ENCODE results near the gene ADCY9.
"Not testable (repeated sequence)": the region's sequence is repeated elsewhere in the genome, so short reads cannot be mapped to it uniquely, and the experiment has no call there.

The ADCY9 gene

GRCh38 chr16:3954411-3954921 is 161.8 kb downstream of the ADCY9 start:
- no peak for TF ChIP-seq CTCF (conservative IDR thresholded peaks at IDR 0.05)
- no peak overlapping the region for H3K27ac ChIP-seq

GRCh38 chr16:3953728-3954410 is 162.4 kb downstream of the ADCY9 start:
- H3K27ac ChIP-seq = no peak overlapping the region
- TF ChIP-seq CTCF (conservative IDR thresholded peaks at IDR 0.05) = no peak

- H3K27ac ChIP-seq = no peak overlapping the region
- TF ChIP-seq CTCF (conservative IDR thresholded peaks at IDR 0.05) = no peak
Observed at GRCh38 chr16:3952737-3953131, 163.5 kb downstream of the ADCY9 start.

- TF ChIP-seq CTCF (conservative IDR thresholded peaks at IDR 0.05) = no peak
- H3K27ac ChIP-seq = no peak overlapping the region
Observed at GRCh38 chr16:3951861-3952736, 164.1 kb downstream of the ADCY9 start.

GRCh38 chr16:3951380-3951779 is 164.9 kb downstream of the ADCY9 start:
- not testable (repeated sequence) for H3K27ac ChIP-seq

- no peak for TF ChIP-seq CTCF (conservative IDR thresholded peaks at IDR 0.05)
- H3K27ac ChIP-seq = peak overlapping the region; percentile 20; the same call in 1 of the 2 replicates
Observed at GRCh38 chr16:3950343-3951193, 165.7 kb downstream of the ADCY9 start.

GRCh38 chr16:3949946-3950342 is 166.3 kb downstream of the ADCY9 start:
- no peak for TF ChIP-seq CTCF (conservative IDR thresholded peaks at IDR 0.05)
- peak overlapping the region; percentile 20; the same call in 1 of the 2 replicates for H3K27ac ChIP-seq
